OCI-M1 (cell line): ENCODE results near the gene INO80.
"Not testable (repeated sequence)": the region's sequence is repeated elsewhere in the genome, so short reads cannot be mapped to it uniquely, and the experiment has no call there.

Experiments used
- DNase-seq: peaks from one replicate; lab custom pipeline; 2025; lab: John Stamatoyannopoulos, UW

Gene INO80

DNA sequence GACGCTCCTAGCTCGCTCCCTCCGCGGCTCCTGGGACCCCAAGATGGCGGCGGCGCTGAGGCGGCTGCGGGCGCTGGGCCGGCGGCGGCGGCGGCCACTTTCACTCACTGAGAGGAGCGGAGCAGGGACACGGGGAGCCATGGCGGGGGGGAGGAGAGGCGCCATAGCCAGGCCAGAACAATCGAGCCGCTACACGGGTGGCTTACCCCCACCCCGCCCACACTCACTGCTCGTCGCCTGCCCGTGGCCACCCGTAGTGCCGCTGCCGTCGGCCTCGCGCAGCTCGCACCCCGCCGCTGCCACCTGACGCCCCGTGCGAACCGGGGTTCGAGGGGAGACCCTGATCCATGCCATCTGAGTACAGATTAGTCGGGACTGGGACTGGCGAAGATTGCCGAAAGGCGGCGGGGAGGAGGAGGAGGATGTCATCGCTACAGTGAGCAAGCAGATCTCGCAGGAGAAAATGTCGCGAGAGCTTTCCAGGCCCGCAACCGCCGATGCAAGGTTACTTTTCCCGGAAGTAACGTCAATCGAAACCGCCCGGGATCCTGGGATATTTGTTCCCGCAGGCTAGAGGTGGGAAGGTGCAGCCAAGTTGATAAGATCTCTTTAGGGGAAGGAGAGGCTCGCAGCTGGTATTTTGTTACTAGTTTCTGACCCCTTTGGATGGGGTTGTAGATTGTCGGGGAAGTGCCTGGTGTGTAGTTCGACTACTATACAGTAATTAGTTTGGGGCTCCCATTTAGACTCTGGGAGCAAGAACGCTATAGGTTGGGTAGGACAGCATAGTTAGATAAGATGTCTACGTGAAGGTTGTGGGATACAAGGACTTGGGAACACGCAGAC lies at the start of gene INO80:
TSS of gene INO80 (minus strand) at position 165 of the 846 bp plus-strand sequence. CDS start 19,970 bp downstream, outside the sequence.
- peak; percentile 99 for DNase-seq

GRCh38 chr15:41161736-41162135 lies 45.7 kb upstream of the INO80 start:
- no peak for DNase-seq

DNA sequence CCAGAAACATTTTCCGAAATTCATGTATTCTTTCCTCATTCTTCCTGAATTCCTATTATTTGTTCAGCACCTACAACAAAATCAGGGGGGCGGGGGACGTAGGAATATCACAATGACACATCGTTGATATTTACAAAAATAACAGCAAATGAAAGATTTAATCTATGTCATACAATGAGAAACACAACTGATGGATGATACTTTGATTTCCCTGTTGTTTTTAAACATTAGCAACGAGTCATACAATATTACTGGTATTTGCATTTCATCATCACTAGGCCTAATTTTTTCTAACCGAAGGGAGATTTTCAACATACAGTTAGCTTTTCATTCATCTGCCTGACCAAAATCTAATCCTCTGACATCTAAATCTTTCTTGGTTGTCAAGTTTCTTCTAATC lies 45.3 kb upstream of the INO80 start:
- no peak for DNase-seq

DNA sequence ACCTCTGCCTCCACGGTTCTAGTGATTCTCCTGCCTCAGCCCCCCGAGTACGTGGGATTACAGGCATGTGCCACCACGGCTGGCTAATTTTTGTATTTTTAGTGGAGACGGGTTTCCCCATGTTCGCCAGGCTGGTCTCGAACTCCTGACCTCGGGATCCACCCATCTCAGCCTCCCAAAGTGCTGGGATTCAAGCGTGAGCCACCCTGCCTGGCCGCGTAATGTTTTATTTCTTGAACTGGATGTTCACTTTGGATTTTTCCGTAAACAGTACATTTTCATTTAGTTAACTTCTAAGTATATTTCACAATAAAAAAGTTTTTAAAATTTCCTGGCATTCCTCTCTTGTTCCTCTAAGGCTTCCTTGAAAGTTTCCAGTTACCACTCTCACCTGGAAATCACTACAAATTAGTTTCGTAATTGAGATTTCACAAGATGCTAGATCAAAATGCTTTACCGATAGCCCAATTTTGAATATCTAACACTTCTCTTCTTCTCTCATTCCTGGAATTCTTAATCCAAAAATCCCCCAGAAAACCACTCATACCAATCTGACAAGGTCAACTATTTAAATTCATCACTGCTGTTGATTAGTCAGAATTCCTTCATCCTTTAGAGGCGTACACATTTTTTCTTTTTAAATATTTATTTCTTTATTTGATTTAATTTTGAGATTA lies 44.7 kb upstream of the INO80 start:
- no peak for DNase-seq

- no peak for DNase-seq
Observed at GRCh38 chr15:41154412-41154811, 38.3 kb upstream of the INO80 start.

DNA sequence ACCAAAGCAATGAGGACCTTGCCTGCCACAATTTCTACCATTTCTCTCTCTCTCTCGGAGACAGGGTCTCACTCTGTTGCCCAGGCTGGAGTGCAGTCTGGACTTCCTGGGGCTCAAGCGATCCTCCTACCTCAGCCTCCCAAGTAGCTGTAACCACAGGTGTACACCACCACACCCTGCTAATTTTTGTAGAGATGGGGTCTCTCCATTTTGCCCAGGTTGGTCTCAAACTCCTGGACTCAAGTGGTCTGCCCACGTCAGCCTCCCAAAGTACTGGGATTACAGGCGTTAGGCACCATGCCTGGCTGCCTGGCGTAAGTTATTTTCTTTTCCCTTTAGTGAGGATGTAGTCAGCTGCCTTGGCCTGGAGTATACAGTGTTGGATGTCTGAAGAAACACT lies 37.7 kb upstream of the INO80 start:
- no peak for DNase-seq

DNA sequence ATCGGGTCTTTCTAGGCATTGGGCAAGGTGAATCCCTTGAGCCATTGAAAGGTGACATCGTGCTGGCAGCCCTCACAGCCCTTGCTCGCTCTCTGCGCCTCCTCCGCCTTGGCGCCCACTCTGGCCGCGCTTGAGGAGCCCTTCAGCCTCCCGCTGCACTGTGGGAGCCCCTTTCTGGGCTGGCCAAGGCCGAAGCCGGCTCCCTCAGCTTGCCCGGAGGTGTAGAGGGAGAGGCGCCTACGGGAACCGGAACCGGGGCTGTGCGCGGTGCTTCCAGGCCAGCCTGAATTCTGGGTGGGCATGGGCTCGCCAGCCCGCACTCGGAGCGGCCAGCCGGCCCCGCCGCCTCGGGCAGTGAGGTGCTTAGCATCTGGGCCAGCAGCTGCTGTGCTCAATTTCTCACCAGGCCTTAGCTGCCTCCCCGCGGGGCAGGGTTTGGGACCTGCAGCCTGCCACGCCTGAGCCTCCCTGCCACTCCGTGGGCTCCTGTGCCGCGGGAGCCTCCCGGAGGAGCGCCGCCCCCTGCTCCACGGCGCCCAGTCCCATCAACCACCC lies 35.4 kb upstream of the INO80 start:
- no peak for DNase-seq

- DNase-seq, result no peak
Observed at GRCh38 chr15:41150279-41150678, 34.2 kb upstream of the INO80 start.

GRCh38 chr15:41148065-41148464 lies 32.0 kb upstream of the INO80 start:
- no peak for DNase-seq

DNA sequence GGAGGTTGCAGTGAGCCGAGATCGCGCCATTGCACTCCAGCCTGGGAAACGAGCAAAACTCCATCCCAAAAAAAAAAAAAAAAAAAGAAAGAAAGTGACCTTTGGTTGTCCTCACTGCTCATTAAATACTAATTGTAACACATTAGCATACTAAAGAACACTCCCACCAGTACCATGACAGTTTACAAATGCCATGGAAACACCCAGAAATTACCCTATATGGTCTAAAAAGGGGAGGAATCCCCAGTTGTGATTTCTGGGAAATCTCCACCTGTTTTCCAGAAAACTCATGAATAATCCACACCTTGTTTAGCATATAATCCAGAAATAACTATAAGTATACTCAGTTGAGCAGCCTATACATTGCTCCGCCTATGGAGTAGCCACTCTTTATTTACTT lies 23.5 kb upstream of the INO80 start:
- DNase-seq, result no peak

DNA sequence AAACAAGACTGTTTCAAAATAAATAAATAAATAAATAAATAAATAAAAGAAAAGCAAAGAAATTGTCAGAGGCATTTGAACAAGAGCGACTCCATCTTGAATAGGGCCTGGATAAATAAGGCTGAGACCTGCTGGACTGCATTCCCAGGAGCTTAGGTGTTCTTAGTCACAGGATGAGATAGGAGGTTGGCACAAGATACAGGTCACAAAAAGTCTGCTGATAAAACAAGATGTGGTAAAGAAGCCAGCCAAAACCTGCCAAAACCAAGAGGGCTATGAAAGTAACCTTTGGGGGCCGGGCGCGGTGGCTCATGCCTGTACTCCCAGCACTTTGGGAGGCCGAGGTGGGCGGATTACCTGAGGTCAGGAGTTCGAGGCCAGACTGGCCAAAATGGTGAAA lies 23.0 kb upstream of the INO80 start:
- DNase-seq, result not testable (repeated sequence)

GRCh38 chr15:41135580-41135979 lies 19.5 kb upstream of the INO80 start:
- not testable (repeated sequence) for DNase-seq

DNA sequence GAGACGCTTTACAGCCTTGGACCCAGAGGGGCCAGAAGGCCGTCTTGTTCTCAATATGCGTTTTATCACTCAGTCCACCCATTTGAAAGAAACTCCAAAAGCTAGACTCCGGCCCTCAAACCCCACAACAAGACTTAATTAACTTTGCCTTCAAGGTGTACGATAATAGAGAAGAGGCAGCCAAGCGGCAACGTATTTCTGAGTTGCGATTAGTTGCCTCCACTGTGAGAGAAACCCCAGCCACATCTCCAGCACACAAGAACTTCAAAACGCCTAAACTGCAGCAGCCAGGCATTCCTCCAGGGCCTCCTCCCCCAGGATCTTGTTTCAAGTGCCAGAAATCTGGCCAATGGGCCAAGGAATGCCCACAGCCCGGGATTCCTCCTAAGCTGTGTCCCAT lies 17.4 kb upstream of the INO80 start:
- DNase-seq, result no peak

DNA sequence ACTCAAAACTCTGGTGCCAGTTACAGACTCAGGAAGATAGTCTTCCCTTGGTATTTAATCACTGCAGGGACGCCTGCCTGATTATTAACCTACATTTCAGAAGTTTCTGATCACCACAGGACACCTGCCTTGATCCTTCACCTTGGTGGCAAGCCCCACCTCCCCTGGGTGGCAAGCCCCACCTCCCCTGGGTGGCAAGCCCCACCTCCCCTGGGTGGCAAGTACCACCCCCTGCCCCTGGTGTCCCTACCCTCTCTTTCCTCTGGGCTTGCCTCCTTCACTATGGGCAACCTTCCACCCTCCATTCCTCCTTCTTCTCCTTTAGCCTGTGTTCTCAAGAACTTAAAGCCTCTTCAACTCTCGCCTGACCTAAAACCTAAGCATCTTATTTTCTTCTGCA lies 16.0 kb upstream of the INO80 start:
- not testable (repeated sequence) for DNase-seq

DNA sequence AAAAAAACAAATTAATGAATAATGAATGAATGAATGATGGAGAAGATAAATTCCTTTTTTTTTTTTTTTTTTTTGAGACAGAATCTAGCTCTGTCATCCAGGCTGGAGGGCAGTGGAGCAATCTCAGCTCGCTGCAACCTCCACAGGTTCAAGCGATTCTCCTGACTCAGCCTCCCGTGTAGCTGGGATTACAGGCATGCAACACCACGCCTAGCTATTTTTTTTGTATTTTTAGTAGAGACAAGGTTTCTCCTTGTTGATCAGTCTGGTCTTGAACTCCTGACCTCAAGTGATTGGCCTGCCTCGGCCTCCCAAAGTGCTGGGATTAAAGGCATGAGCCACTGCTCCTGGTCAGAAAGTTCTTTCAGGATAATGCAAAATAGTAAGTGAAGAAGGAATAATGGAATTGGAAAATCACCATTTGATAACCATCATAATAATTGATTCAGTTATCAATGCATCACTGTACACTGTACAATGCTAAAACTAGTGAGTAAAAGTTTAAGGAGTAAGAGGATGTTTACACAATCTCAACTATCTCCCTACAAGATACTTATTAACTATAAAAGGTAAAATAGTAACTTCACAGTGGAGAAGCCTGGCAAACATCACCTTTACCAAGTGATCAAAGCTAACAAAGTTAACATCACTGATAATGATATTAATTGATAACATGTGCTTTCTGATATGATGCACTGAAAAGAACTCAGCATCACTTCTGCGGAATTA lies 12.3 kb upstream of the INO80 start:
- no peak for DNase-seq

GRCh38 chr15:41125931-41126642 lies 10.0 kb upstream of the INO80 start:
- DNase-seq, result no peak

- no peak for DNase-seq
Observed at GRCh38 chr15:41125063-41125669, 9.1 kb upstream of the INO80 start.

DNA sequence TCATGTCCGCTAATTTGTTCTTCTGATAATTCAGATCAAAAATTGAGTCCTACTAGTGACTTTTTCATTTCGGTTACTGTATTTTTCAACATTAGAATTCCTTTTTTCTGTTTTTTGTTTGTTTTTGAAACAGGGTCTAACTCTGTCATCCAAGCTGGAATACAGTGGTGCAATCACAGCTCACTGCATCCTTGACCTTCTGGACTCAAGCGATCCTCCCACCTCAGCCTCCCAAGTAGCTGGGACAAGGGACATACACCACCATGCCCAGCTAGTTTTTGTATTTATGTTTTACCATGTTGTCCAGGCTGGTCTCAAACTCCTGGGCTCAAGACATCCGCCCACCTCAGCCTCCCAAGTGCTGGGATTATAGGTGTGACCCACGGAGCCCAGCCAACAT lies 8.0 kb upstream of the INO80 start:
- DNase-seq, result no peak

- DNase-seq, result no peak
Observed at GRCh38 chr15:41122849-41123248, 6.8 kb upstream of the INO80 start.

- DNase-seq, result no peak
Observed at GRCh38 chr15:41121951-41122350, 5.9 kb upstream of the INO80 start.

GRCh38 chr15:41116962-41117252 lies 827 bp upstream of the INO80 start:
- DNase-seq, result peak; percentile 44
